HG02938 (cell line): ENCODE data around the gene ILDR1.
"Not testable (repeated sequence)": the region's sequence is repeated elsewhere in the genome, so short reads cannot be mapped to it uniquely, and the experiment has no call there.

ENCODE experiments used
- ATAC-seq: cut with Tn5 transposase; IDR thresholded peaks from one replicate; pipeline ENCODE4 v1.9.1; 2021; ENCODE audit warnings: mild to moderate bottlenecking, moderate library complexity; ENCODE audit not compliant: unreplicated experiment

Gene ILDR1

DNA sequence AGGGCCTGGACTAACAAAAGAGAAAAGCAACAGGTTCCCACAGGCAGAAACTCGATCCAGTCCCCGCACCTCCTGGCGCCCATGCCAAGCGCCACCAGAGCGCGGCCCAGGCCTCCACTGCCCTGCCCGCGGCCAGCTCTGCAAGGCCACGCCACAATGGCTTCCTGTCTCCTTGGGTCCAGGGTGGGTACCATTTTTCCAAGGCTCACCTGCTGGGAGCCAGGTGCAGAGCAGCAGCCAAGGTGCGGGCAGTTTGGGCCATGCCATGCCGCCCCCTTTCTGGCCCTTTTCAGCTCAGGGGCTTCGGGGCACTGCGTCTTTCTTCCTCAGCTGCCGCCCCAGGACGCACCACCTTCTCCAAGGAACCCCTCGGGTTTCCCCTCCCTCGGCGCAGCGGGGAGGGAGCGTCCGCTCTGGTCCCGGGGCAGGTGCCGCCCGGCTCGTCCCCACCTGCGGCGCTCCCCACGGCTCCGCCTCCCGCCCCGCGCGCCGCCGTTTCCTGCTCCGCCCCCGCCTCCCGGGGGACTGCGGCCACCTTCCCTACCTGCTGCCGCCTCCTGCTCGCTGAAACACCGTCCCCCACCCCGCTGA lies at the start of gene ILDR1:
TSS of gene ILDR1 (minus strand) at position 437 of the 591 bp plus-strand sequence. CDS start at position 267, 170 bp downstream.
- no peak for ATAC-seq

DNA sequence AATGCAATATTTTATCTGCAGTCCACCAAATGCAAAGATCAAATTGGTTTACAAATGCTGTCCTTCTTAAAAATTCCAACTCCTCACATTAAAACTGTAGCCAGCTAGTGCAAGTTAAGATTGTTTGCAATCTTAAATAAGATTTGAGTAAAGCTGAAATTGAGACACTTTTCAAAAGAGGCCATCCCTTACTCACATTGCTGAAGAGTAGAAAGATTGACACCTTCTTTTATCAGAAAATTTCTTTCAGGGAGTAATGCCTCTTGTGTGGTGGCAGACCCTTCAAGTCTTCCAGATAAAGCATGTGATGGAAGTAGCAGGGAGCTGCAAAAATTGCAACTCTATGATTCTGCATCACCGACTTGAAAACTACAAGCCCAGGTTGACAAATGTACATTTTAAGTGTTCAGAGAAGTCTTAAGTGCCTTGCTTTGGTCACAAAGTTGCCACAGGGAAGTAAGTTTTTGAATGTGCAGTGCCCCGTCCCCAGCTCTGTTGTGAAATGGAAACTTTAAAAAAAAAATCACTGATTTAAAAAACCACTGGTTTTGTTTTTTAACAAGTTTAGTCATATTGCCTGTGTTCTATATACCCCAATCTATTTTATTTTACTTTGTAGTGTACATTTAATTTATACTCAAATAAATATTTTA lies 45.7 kb upstream of the ILDR1 start:
- no peak for ATAC-seq

DNA sequence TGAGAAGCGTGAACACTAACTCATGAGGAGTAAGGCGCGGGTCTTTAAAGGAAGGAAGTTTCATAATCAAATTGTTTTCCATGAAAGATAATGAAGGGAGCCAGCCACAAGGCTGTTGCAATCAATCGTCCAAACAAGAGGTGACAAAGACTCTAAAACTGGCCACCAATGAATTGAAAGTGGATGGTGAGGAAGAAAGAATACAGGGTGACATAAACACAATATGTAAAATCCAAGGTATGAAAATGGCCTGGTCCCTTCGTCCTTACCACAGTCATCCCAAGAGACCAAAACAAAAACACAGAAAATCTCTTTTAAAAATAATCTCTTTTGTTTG lies 45.1 kb upstream of the ILDR1 start:
- no peak for ATAC-seq

DNA sequence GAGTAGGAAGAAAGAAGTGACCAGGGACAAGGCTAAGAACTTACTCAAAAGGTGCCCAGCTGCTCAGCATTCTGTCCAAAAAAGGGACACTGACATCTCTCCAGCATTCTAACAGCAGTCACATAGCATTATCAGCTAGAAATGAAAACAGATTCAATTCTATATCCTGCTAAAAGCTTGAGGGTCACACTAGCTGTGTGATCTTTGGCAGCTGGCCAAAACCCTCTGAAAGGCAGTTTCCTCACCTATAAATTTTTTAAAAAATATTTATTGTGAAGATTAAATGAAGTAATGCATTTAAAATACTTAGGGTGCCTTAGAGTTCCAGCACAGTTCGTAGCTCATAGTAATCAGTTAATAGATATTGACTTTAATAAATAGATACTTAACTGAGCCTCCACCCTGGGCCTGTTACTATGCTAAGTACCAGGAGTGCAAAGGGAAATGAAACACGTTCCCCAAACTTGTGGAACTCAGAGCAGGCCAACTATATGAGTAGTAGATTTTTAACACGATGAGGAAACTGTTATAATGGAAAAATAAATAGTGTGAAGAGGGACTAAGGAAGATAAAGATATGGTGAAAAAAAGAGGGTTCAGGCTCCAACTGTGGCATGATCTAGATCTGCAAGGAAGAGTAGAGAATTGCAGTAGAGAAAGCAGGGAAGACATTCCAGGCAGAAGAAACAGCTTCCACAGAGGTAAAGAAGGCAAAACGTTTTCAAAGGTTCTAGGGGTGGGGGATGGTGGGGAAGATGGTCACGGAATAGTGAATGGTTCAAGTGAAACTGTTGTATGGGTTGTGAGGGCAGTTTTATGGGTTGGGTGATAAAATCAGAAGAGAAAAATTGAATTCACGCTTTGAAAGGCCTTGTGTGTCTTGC lies 44.5 kb upstream of the ILDR1 start:
- ATAC-seq: no peak

DNA sequence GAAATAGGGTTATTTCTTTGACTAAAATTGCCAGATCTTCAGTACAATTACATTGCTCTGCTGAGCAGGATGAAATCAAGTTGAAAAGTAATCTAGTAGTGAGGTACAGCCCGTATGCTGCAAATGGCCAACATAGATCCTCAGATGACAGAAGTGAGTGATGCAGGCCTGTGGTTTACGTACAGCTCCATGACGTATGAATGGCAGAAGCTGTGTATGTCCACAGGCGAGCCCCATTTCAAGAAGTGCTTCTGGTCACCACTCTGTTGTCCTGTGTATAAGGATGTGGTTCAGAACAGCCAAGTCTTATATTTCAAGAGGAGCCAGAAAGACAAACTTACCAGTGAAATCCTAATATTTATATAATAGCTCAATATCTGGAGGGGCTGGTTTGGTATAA lies 42.3 kb upstream of the ILDR1 start:
- ATAC-seq: no peak

DNA sequence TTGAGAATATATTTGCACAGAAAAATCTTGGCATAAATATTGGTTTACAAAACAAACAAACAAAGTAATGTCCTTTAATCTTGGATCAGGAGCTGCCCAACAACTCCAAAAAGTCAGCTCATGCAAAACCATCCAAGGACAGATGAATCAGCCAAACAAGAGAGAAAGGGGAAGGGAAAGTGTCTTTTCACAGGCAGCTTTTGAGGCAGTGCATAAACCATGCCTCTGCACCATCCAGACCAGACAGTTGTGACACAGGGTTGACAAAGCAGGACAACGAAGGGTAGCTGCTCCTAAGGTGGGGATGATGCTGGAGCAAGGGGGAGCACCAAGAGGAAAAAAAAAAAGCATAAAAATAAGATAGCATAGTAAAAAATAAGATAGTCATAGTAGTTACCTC lies 41.9 kb upstream of the ILDR1 start:
- ATAC-seq: no peak

DNA sequence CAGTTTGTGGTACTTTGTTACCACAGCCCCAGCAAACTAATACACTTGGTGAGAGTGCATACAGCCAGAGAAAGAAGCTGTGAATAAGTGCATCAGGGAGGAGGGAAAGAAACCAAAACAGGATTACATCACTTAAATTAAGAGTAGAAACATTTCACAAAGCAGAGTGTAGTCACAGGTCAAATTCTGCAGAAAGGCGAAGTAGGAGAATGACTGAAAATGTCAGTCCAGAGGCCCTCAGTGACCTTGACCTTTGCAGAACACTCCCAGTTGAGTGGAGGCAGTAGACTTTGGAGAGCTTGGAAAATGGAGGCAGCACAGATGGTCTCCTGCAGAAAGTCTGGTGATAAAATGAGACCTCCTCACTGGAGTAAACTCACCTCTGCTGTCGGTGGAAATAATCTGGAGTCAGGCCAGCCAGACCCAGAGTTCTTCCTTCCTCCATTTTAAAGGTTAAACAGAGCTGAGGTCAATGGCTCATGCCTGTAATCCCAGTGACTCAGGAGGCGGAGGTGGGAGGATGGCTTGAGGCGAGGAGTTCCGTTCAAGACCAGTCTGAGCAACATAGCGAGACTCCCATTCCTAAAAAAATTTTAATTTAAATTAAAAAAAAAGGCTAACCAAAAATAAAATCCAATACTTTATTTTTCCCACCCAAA lies 38.1 kb upstream of the ILDR1 start:
- no peak for ATAC-seq

DNA sequence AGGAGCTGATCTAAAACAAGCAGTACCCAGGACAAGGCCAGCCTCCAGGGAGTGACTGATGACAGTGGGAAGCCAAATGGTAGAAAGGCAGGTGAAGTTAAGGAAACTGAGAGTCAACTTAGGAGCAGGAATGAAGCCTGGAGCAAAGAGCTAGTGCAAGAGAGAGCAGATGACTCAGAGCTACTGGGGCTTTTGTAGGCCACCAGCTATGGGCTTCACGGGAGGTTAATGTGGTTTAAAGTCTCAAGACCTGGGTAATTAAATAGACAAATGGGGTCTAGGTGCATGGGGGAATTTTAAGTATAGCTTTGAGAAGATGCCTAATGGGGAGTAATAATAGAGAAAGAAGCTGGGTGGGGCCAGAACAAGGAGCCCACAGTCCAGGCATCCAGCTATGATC lies 36.2 kb upstream of the ILDR1 start:
- no peak for ATAC-seq

GRCh38 chr3:122057671-122058070 lies 35.6 kb upstream of the ILDR1 start:
- no peak for ATAC-seq

GRCh38 chr3:122055215-122055614 lies 33.2 kb upstream of the ILDR1 start, which contains the start of gene CD86:
Gene CD86 (plus strand): TSS chr3:122055362. CDS start chr3:122055490, 128 bp downstream.
- peak; percentile 92 for ATAC-seq

GRCh38 chr3:122052968-122053367 lies 30.9 kb upstream of the ILDR1 start:
- ATAC-seq: peak; percentile 58

DNA sequence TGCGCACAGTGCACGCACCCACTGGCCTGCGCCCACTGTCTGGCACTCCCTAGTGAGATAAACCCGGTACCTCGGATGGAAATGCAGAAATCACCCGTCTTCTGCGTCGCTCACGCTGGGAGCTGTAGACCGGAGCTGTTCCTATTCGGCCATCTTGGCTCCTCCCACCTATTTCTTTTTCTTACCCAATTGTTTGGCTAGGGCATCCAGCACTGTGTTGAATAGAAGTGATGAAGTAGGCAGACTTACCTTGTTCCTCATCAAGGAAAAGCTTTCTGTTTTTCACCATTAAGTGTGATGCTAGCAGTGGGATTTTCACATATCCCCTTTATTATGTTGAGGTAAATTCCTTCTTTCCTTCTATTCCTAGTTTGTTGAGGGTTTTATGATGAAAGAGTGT lies 25.7 kb upstream of the ILDR1 start:
- not testable (repeated sequence) for ATAC-seq

DNA sequence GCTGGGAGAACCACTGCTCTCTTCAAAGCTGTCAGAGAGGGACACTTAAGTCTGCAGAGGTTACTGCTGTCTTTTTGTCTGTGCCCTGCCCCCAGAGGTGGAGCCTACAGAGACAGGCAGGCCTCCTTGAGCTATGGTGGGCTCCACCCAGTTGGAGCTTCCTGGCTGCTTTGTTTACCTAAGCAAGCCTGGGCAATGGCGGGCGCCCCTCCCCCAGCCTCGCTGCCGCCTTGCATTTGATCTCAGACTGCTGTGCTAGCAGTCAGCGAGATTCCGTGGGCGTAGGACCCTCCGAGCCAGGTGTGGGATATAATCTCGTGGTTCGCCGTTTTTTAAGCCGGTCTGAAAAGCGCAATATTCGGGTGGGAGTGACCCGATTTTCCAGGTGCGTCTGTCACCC lies 25.2 kb upstream of the ILDR1 start:
- not testable (repeated sequence) for ATAC-seq

DNA sequence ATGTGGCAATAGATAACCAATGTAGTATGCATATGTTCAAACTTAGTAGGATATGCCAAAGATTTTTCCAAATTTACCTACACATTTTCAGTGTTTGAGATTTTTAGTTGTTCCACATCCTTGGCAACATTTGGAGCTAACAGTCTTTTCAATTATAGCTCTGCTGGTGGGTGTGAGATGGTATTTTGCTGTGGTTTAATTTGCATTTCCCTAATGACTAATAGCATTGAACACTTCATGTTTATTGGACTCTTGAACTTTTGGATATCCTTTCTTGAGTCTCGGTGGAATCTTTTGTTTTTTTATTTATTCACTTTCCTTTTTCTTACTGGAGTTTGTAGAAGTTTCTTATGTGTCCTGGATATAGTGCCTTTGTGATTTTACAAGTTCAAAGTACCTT lies 11.0 kb upstream of the ILDR1 start:
- no peak for ATAC-seq

- ATAC-seq: no peak
Measured at GRCh38 chr3:122032531-122032930, 10.5 kb upstream of the ILDR1 start.

DNA sequence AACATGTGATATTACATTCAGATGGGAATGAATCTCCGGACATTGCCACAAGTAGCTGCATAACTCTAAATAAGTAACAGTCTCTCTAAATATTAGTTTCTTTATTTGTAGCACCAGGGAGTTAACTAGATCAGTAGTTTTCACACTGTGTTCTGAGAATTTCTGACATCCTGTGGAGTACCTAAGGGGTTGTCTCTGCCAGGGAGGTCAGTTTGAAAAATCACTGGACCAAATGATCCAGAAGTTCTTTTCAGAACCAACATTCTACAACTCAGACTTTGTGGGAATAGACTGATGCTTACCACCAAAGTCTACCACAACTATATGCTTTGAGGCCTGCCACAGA lies 9.0 kb upstream of the ILDR1 start:
- peak; percentile 36 for ATAC-seq

- peak; percentile 60 for ATAC-seq
Measured at GRCh38 chr3:122030381-122031122, 8.5 kb upstream of the ILDR1 start.

GRCh38 chr3:122025296-122025695 lies 3.2 kb upstream of the ILDR1 start:
- peak; percentile 86 for ATAC-seq

DNA sequence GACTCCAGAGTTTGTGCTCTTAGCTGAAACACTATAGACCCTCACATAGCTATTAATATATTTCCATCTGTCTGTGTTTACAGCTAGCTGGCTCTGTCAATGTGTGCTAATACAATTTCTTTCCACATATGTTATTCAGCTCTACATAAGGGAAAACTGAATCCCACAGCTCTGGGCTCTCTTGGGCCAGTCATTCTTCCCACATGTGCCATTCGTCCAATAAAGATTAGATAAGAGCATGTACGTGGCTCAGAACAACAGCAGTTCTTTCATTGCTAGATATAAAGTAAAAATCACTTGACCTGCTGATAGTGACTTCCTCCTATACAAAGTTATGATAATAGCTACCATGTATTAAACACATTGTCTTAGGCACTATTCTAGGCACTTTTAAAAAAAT lies 2.8 kb upstream of the ILDR1 start:
- no peak for ATAC-seq

- no peak for ATAC-seq
Measured at GRCh38 chr3:122023335-122023910, 1.4 kb upstream of the ILDR1 start.
